HCT116 (cell line): ENCODE data around the gene CPEB1. TPM values are rescaled to one million over a fixed set of nuclear protein-coding genes. Genes with fewer than 3 reads are reported as not detected.

Experiments
- ATAC-seq: fragments of 200-7000 bp; cut with Tn5 transposase; 2 replicates; pipeline ENCODE4 v1.9.1; 2020; ENCODE audit warnings: mild to moderate bottlenecking, moderate library complexity
- BruUV-seq: library from RNA; stranded (reverse); fragments of 400-500 nt; replicated peaks from 2 replicates; lab custom pipeline; 2021; lab: Mats Ljungman, UMichigan
- CTCF ChIA-PET: fragments of 300-600 bp; sonication (Branson Sonifier 250); formaldehyde crosslinking; loops from one replicate; lab custom pipeline; 2021; ENCODE audit warnings: antibody characterized with exemption; lab: Charles Lee
- POLR2A ChIA-PET: fragments of 300-600, 350-600 bp; sonication (Branson Sonifier 250); formaldehyde crosslinking; loops from one replicate; lab custom pipeline; 2021; ENCODE audit warnings: antibody characterized with exemption; lab: Charles Lee
- RAD21 ChIA-PET, 2 experiments: fragments of 300-600 bp; sonication (Branson Sonifier 250); formaldehyde crosslinking; loops; one replicate each; lab custom pipeline; 2023; ENCODE audit warnings: low total read pairs in 2 of 2; ENCODE audit not compliant: uncharacterized antibody in 2 of 2, unreplicated experiment in 2 of 2, low non-redundant PET in 1 of 2; lab: Charles Lee
- DNase-seq: peaks from one replicate; pipeline ENCODE4 v3.0.0-alpha.2; 2010; ENCODE audit warnings: low read depth, low spot score
- H2AFZ ChIP-seq: fragments of 200-600 bp; shearing (Covaris generic), sonication (generic); 2 replicates; pipeline ENCODE4 v1.6.1; 2017; ENCODE audit warnings: low read depth, mixed run types, mixed read lengths, antibody characterized with exemption, low read length; ENCODE audit not compliant: poor library complexity, severe bottlenecking
- H3K27ac ChIP-seq: 2 replicates; pipeline ENCODE4 v1.5.1; 2012; ENCODE audit warnings: low read depth, low read length
- H3K27me3 ChIP-seq: fragments of 200-600 bp; sonication (generic); 2 replicates; pipeline ENCODE4 v1.6.1; 2016; ENCODE audit warnings: mixed run types, low read length, mixed read lengths; ENCODE audit not compliant: insufficient read depth
- H3K36me3 ChIP-seq, 2 experiments: fragments of 200-500 bp in 1 of 2; fragments of 200-600 bp in 1 of 2; sonication (Bioruptor generic) in 1 of 2; sonication (generic) in 1 of 2; 2 replicates each; pipeline versions ENCODE4 v1.5.1 to v1.6.1; 2014 to 2016; ENCODE audit warnings: low read length in 2 of 2, inconsistent platforms in 1 of 2, mixed read lengths in 1 of 2, mixed run types in 1 of 2; ENCODE audit not compliant: insufficient read depth in 2 of 2, control insufficient read depth in 1 of 2
- H3K4me1 ChIP-seq, 2 experiments: fragments of 200-600 bp in 1 of 2; sonication (generic) in 1 of 2; 2 replicates each; pipeline versions ENCODE4 v1.5.1 to v1.6.1; 2012 to 2017; ENCODE audit warnings: low read length in 2 of 2, inconsistent platforms in 1 of 2, mild to moderate bottlenecking in 1 of 2, mixed read lengths in 1 of 2, mixed run types in 1 of 2, moderate library complexity in 1 of 2; ENCODE audit not compliant: insufficient read depth in 2 of 2, control insufficient read depth in 1 of 2
- H3K4me2 ChIP-seq: fragments of 200-600 bp; sonication (generic); 2 replicates; pipeline ENCODE4 v1.6.1; 2017; ENCODE audit warnings: mixed run types, low read length, mixed read lengths
- H3K4me3 ChIP-seq, 2 experiments: fragments of 200-600 bp in 1 of 2; sonication (generic) in 1 of 2; replicated peaks in 1 of 2; 2 replicates each; pipeline ENCODE4 v1.5.1; 2011 to 2016; ENCODE audit warnings: low read length in 2 of 2, control low read depth in 1 of 2, low read depth in 1 of 2, mild to moderate bottlenecking in 1 of 2, mixed read lengths in 1 of 2, mixed run types in 1 of 2
- H3K79me2 ChIP-seq: fragments of 200-600 bp; sonication (generic); 2 replicates; pipeline ENCODE4 v1.6.1; 2017; ENCODE audit warnings: mild to moderate bottlenecking, mixed run types, low read length, moderate library complexity, mixed read lengths; ENCODE audit not compliant: insufficient read depth
- H3K9ac ChIP-seq: fragments of 200-600 bp; sonication (generic); 2 replicates; pipeline ENCODE4 v1.6.1; 2016; ENCODE audit warnings: low read length, mixed read lengths
- H3K9me2 ChIP-seq: fragments of 200-600 bp; sonication (generic), shearing (Covaris generic); 2 replicates; pipeline ENCODE4 v1.6.1; 2017; ENCODE audit warnings: mixed run types, mild to moderate bottlenecking, moderate library complexity; ENCODE audit not compliant: insufficient read depth
- H3K9me3 ChIP-seq, 2 experiments: fragments of 200-500 bp in 1 of 2; fragments of 200-600 bp in 1 of 2; sonication (Bioruptor generic) in 1 of 2; sonication (generic) in 1 of 2; 2 replicates each; pipeline ENCODE4 v1.6.1; 2014 to 2017; ENCODE audit warnings: low read length in 2 of 2, mixed read lengths in 2 of 2, inconsistent platforms in 1 of 2, low read depth in 1 of 2, mild to moderate bottlenecking in 1 of 2, mixed run types in 1 of 2, moderate library complexity in 1 of 2; ENCODE audit not compliant: control insufficient read depth in 1 of 2, insufficient read depth in 1 of 2
- H4K20me1 ChIP-seq: fragments of 200-600 bp; sonication (generic), shearing (Covaris generic); 2 replicates; pipeline ENCODE4 v1.6.1; 2017; ENCODE audit warnings: mixed run types, mild to moderate bottlenecking, moderate library complexity; ENCODE audit not compliant: insufficient read depth
- POLR2A ChIP-seq: IDR thresholded peaks from 2 replicates; pipeline ENCODE4 v1.7.0; 2011; ENCODE audit warnings: borderline replicate concordance; ENCODE audit not compliant: insufficient read depth, insufficient read length; ENCODE audit errors: extremely low read depth
- SP1 ChIP-seq: IDR thresholded peaks from 2 replicates; pipeline ENCODE4 v1.6.1; 2012; ENCODE audit warnings: low read depth
- SRF ChIP-seq: IDR thresholded peaks from 2 replicates; pipeline ENCODE4 v1.6.1; 2012; ENCODE audit warnings: low read depth
- TCF7L2 ChIP-seq: IDR thresholded peaks from 2 replicates; pipeline ENCODE4 v1.7.0; 2011; ENCODE audit warnings: borderline replicate concordance, inconsistent platforms; ENCODE audit not compliant: insufficient read depth, insufficient read length; ENCODE audit errors: extremely low read depth
- YY1 ChIP-seq: IDR thresholded peaks from 2 replicates; pipeline ENCODE4 v1.6.1; 2011; ENCODE audit warnings: low read length, low read depth, moderate library complexity, mild to moderate bottlenecking; ENCODE audit not compliant: insufficient replicate concordance; ENCODE audit errors: extremely low read depth
- ZFX ChIP-seq: fragments of 450-650 bp; IDR thresholded peaks from 2 replicates; pipeline ENCODE4 v1.6.1; 2017
- ZNF274 ChIP-seq: fragments of 200-500 bp; sonication (Bioruptor generic); IDR thresholded peaks from 2 replicates; pipeline ENCODE4 v1.6.1; 2014; ENCODE audit warnings: mild to moderate bottlenecking, low read depth, low read length, inconsistent platforms
- intact Hi-C: fragments of 100-400 bp; cut with micrococcal nuclease; formaldehyde crosslinking; loops from 2 replicates; pipeline ENCODE4 v1.10.0; 2022
- total RNA-seq: library from RNA; stranded (reverse); gene quantifications from one replicate; pipeline ENCODE4 v1.2.1, GENCODE V29; 2021; ENCODE audit not compliant: unreplicated experiment
- TF ChIP-seq, protein P1 (sequence below): IDR thresholded peaks from 2 replicates; pipeline ENCODE4 v1.6.1; 2011; ENCODE audit warnings: mild to moderate bottlenecking, low read length, moderate library complexity; ENCODE audit not compliant: insufficient replicate concordance; ENCODE audit errors: extremely low read depth
- TF ChIP-seq, protein P2 (sequence below): IDR thresholded peaks from 2 replicates; pipeline ENCODE4 v1.6.1; 2012

CPEB1 gene
- total RNA-seq, 1 experiment from 2014 or later: not detected

DNA sequence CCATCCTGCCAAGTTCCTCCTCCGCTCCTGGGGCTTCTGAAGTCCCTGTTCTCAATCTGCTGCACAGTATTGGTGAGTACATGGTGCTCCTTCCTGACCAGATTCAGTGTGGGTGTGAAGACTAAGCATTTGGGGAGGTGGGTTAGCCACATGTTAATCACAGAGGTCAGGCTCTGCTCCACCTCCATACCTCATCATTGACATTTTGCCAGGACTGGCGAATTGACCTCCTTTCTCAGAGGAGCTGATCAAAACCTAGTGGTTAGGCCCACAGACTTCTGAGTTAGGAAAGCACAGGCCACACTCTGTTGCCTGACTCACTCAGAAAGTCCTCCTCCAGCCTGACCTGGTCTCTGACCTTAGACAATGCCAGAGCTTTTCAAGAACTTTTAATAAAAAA is 98.5 kb downstream of the CPEB1 start:
- intact Hi-C loops: no loop called here
- Histone ChIP-seq H4K20me1 (no peaks in the 10 kb centered on the region), H3K4me1 (peaks cover 0 to 3% of the 10 kb centered on the region in 2 experiments; a peak in 1 of 4 replicates), H3K4me2 (no peak overlapping the region), H3K27ac (no peak overlapping the region), H3K4me3 (no peak overlapping the region), H3K9me3 (no peaks in the 10 kb centered on the region), H3K27me3 (peaks cover 16% of the 10 kb centered on the region; the same call in 1 of the 2 replicates), H3K9me2 (no peaks in the 10 kb centered on the region), H3K9ac (no peak overlapping the region), H2AFZ (no peak overlapping the region), H3K36me3 (no peaks in the 10 kb centered on the region), H3K79me2 (no peaks in the 10 kb centered on the region)
- ChIA-PET CTCF (interaction anchor here (2.3 kb wide), 1 partner anchor 18 kb away, joined by 5 read pairs; no protein-coding TSS in a partner anchor), POLR2A (no interaction called here), RAD21 (no interaction called here)
- no peak for ATAC-seq
- TF ChIP-seq, protein P1, sequence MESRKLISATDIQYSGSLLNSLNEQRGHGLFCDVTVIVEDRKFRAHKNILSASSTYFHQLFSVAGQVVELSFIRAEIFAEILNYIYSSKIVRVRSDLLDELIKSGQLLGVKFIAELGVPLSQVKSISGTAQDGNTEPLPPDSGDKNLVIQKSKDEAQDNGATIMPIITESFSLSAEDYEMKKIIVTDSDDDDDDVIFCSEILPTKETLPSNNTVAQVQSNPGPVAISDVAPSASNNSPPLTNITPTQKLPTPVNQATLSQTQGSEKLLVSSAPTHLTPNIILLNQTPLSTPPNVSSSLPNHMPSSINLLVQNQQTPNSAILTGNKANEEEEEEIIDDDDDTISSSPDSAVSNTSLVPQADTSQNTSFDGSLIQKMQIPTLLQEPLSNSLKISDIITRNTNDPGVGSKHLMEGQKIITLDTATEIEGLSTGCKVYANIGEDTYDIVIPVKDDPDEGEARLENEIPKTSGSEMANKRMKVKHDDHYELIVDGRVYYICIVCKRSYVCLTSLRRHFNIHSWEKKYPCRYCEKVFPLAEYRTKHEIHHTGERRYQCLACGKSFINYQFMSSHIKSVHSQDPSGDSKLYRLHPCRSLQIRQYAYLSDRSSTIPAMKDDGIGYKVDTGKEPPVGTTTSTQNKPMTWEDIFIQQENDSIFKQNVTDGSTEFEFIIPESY: no peak
- TF ChIP-seq TCF7L2 (no peak), ZFX (no peak), ZNF274 (no peak), SRF (no peak)
- BruUV-seq: no TSS peak
- DNase-seq: no peak

DNA sequence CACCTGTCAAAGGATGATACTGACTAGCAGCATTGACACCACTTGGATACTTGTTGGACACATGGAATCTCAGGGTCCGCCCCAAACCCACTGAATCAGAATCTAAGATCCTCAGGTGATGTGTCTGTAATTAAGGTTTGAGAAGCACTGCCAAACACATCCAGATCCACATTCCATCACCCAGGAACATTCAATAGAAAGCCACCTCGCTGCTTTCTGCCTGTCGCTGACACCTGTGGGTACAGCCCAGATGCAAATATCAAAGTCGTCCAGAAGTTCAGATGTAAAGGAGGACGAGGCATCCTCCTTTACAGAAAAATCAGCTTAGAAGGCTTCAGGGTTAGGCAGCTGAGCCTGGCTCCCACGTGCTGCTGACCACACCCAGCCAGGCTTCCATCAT is 101.7 kb downstream of the CPEB1 start:
- ATAC-seq: no peak
- BruUV-seq: no TSS peak
- POLR2A ChIA-PET: no interaction called here

More for the DNA sequence above, 101.7 kb downstream of the CPEB1 start:
- intact Hi-C loops: no loop called here
- TF ChIP-seq ZNF274 (no peak), YY1 (no peak), SRF (no peak), POLR2A (no peak), TCF7L2 (no peak), SP1 (no peak)
- TF ChIP-seq, protein P2, sequence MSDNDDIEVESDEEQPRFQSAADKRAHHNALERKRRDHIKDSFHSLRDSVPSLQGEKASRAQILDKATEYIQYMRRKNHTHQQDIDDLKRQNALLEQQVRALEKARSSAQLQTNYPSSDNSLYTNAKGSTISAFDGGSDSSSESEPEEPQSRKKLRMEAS: no peak
- DNase-seq: no peak
- Histone ChIP-seq H2AFZ (no peak overlapping the region), H3K27ac (no peak overlapping the region), H3K4me1 (peaks cover 0 to 5% of the 10 kb centered on the region in 2 experiments; a peak in 2 of 4 replicates), H3K9me2 (no peaks in the 10 kb centered on the region), H3K9ac (no peak overlapping the region), H3K4me3 (no peak overlapping the region), H3K79me2 (no peaks in the 10 kb centered on the region), H3K27me3 (peaks cover 6% of the 10 kb centered on the region; the same call in 1 of the 2 replicates), H4K20me1 (no peaks in the 10 kb centered on the region), H3K36me3 (no peaks in the 10 kb centered on the region), H3K9me3 (no peaks in the 10 kb centered on the region), H3K4me2 (no peak overlapping the region)
- CTCF ChIA-PET: no interaction called here
- RAD21 ChIA-PET: no interaction called here
